Posterior cingulate gyrus (tissue), 11 donors: ENCODE data around the gene PITPNC1.
"Not testable (repeated sequence)": the region's sequence is repeated elsewhere in the genome, so short reads cannot be mapped to it uniquely, and the experiment has no call there.

Source experiments
- DNase-seq, 10 donors: peaks; one replicate each; pipeline versions ENCODE4 v3.0.0 to v3.0.0-alpha.2; 2020 to 2021; ENCODE audit warnings: mixed read lengths in 3 of 10
- intact Hi-C: fragments of 100-400 bp; cut with DNase I; formaldehyde crosslinking; loops from one replicate; pipeline ENCODE4 v1.15.1; 2023

The PITPNC1 gene

GRCh38 chr17:67630836-67631235 is 253.8 kb downstream of the PITPNC1 start:
- DNase-seq, intact Hi-C loops: not testable (repeated sequence)

- no peak for DNase-seq
- intact Hi-C loops = no loop called here
These were observed 255.1 kb downstream of the PITPNC1 start for GRCh38 chr17:67632141-67632540.

GRCh38 chr17:67633751-67634211 is 256.7 kb downstream of the PITPNC1 start:
- intact Hi-C loops = no loop called here
- peak in 1 of 10 donors; percentile 38 for DNase-seq

- DNase-seq = no peak
- intact Hi-C loops = no loop called here
These were observed 258.6 kb downstream of the PITPNC1 start for GRCh38 chr17:67635681-67636080.

GRCh38 chr17:67636312-67636711 is 259.2 kb downstream of the PITPNC1 start:
- no peak for DNase-seq
- intact Hi-C loops = no loop called here

- intact Hi-C loops = no loop called here
- DNase-seq = peak in 3 of 10 donors; percentile 20 to 88 (median 72)
These were observed 259.9 kb downstream of the PITPNC1 start for GRCh38 chr17:67636834-67637520.

GRCh38 chr17:67637901-67638641 is 261.0 kb downstream of the PITPNC1 start:
- peak in 1 of 10 donors; percentile 29 for DNase-seq
- intact Hi-C loops = no loop called here

- DNase-seq = no peak
- intact Hi-C loops = no loop called here
These were observed 261.8 kb downstream of the PITPNC1 start for GRCh38 chr17:67638871-67639270.

GRCh38 chr17:67639555-67639954 is 262.5 kb downstream of the PITPNC1 start:
- DNase-seq = no peak
- intact Hi-C loops = no loop called here

- intact Hi-C loops = no loop called here
- DNase-seq = peak in 2 of 10 donors; percentile 36 to 48
These were observed 262.9 kb downstream of the PITPNC1 start for GRCh38 chr17:67639979-67640378.

GRCh38 chr17:67642488-67642887 is 265.4 kb downstream of the PITPNC1 start:
- intact Hi-C loops = no loop called here
- peak in 2 of 10 donors; percentile 19 to 25 for DNase-seq

- DNase-seq = peak in 3 of 10 donors; percentile 11 to 69 (median 19)
- intact Hi-C loops = no loop called here
These were observed 267.0 kb downstream of the PITPNC1 start for GRCh38 chr17:67644061-67644460.

- intact Hi-C loops = not testable (repeated sequence)
- DNase-seq = peak in 2 of 10 donors; percentile 21 to 25
These were observed 268.1 kb downstream of the PITPNC1 start for GRCh38 chr17:67645195-67645594.

- intact Hi-C loops = no loop called here
- peak in 2 of 10 donors; percentile 31 to 74 for DNase-seq
These were observed 269.4 kb downstream of the PITPNC1 start for GRCh38 chr17:67646472-67646871.

- DNase-seq = no peak
- intact Hi-C loops = no loop called here
These were observed 270.4 kb downstream of the PITPNC1 start for GRCh38 chr17:67647482-67647881.

GRCh38 chr17:67648032-67648905 is 271.2 kb downstream of the PITPNC1 start:
- intact Hi-C loops = no loop called here
- peak in 1 of 10 donors; percentile 33 for DNase-seq

GRCh38 chr17:67648906-67649295 is 271.8 kb downstream of the PITPNC1 start:
- peak in 2 of 10 donors; percentile 19 to 35 for DNase-seq
- intact Hi-C loops = not testable (repeated sequence)

- peak in 1 of 10 donors; percentile 20 for DNase-seq
- intact Hi-C loops = no loop called here
These were observed 272.8 kb downstream of the PITPNC1 start for GRCh38 chr17:67649891-67650290.

GRCh38 chr17:67651218-67651579 is 274.1 kb downstream of the PITPNC1 start:
- DNase-seq = peak in 2 of 10 donors; percentile 31 to 58
- intact Hi-C loops = not testable (repeated sequence)

- peak in 4 of 10 donors; percentile 14 to 83 (median 76) for DNase-seq
- intact Hi-C loops = no loop called here
These were observed 275.4 kb downstream of the PITPNC1 start for GRCh38 chr17:67652433-67652832.
